PC-3 (cell line): ENCODE data around the gene SIDT2. TPM values are rescaled to one million over a fixed set of nuclear protein-coding genes. Genes with fewer than 3 reads are reported as not detected.

Experiments
- ATAC-seq: fragments of 200-7000 bp; cut with Tn5 transposase; 2 replicates; pipeline ENCODE4 v1.9.1; 2020; ENCODE audit warnings: mild to moderate bottlenecking, moderate library complexity
- BruUV-seq: library from RNA; stranded (reverse); fragments of 400-500 nt; replicated peaks from 2 replicates; lab custom pipeline; 2021; lab: Mats Ljungman, UMichigan
- CTCF ChIA-PET: fragments of 300-600 bp; sonication (Branson Sonifier 250); formaldehyde crosslinking; loops from one replicate; lab custom pipeline; 2022; ENCODE audit warnings: antibody characterized with exemption; lab: Charles Lee
- POLR2A ChIA-PET: fragments of 300-600 bp; sonication (Branson Sonifier 250); formaldehyde crosslinking; loops from one replicate; lab custom pipeline; 2022; ENCODE audit warnings: antibody characterized with exemption; ENCODE audit not compliant: unreplicated experiment; lab: Charles Lee
- DNase-seq: peaks from one replicate; pipeline ENCODE4 v3.0.0-alpha.2; 2015
- H2AFZ ChIP-seq: fragments of 300-600 bp; sonication (generic); 2 replicates; pipeline ENCODE4 v1.6.0; 2016; ENCODE audit warnings: antibody characterized with exemption, low read length
- H3F3A ChIP-seq: fragments of 300-600 bp; sonication (generic); one replicate; pipeline ENCODE4 v1.6.0; 2017; ENCODE audit warnings: antibody characterized with exemption, low read length, control low read depth, mild to moderate bottlenecking; ENCODE audit not compliant: unreplicated experiment
- H3K27ac ChIP-seq: fragments of 300-600 bp; sonication (generic); 2 replicates; pipeline ENCODE4 v1.5.1; 2016; ENCODE audit warnings: mild to moderate bottlenecking, low read length
- H3K27me3 ChIP-seq: fragments of 300-600 bp; sonication (generic); 2 replicates; pipeline ENCODE4 v1.6.1; 2016; ENCODE audit warnings: low read length, mixed read lengths
- H3K36me3 ChIP-seq: fragments of 300-600 bp; sonication (generic); 2 replicates; pipeline ENCODE4 v1.6.1; 2016; ENCODE audit warnings: low read depth, mixed run types, low read length, mixed read lengths
- H3K4me1 ChIP-seq: fragments of 300-600 bp; sonication (generic); 2 replicates; pipeline ENCODE4 v1.5.1; 2016; ENCODE audit warnings: low read length; ENCODE audit not compliant: insufficient read depth
- H3K4me2 ChIP-seq: fragments of 300-600 bp; sonication (generic); 2 replicates; pipeline ENCODE4 v1.6.0; 2016; ENCODE audit warnings: low read length
- H3K4me3 ChIP-seq: fragments of 300-600 bp; sonication (generic); 2 replicates; pipeline ENCODE4 v1.5.1; 2016; ENCODE audit warnings: mild to moderate bottlenecking, low read length, mixed read lengths
- H3K79me2 ChIP-seq: fragments of 300-600 bp; sonication (generic); 2 replicates; pipeline ENCODE4 v1.6.1; 2017; ENCODE audit warnings: low read length, mixed read lengths
- H3K9ac ChIP-seq: fragments of 300-600 bp; sonication (generic); 2 replicates; pipeline ENCODE4 v1.6.0; 2016; ENCODE audit warnings: mild to moderate bottlenecking, low read length
- H3K9me2 ChIP-seq: fragments of 300-600 bp; sonication (generic); replicated peaks from 2 replicates; pipeline ENCODE4 v1.6.1; 2016; ENCODE audit warnings: mixed run types, low read length, mixed read lengths
- H3K9me3 ChIP-seq: fragments of 300-600 bp; sonication (generic); 2 replicates; pipeline ENCODE4 v1.6.1; 2016; ENCODE audit warnings: low read length, mixed read lengths
- H4K20me1 ChIP-seq: fragments of 300-600 bp; sonication (generic); 2 replicates; pipeline ENCODE4 v1.6.1; 2016; ENCODE audit warnings: low read length, mixed read lengths
- EZH2 ChIP-seq: fragments of 300-600 bp; sonication (generic); IDR thresholded peaks from one replicate; pipeline ENCODE4 v1.6.1; 2017; ENCODE audit warnings: antibody characterized with exemption, mild to moderate bottlenecking, low read length; ENCODE audit not compliant: unreplicated experiment
- EZH2phosphoT487 ChIP-seq: fragments of 300-600 bp; sonication (generic); IDR thresholded peaks from 2 replicates; pipeline ENCODE4 v1.6.1; 2018; ENCODE audit warnings: mild to moderate bottlenecking, antibody characterized with exemption, low read length, borderline replicate concordance
- intact Hi-C: fragments of 100-400 bp; cut with micrococcal nuclease; formaldehyde crosslinking; loops from 2 replicates; pipeline ENCODE4 v1.9.0; 2023
- total RNA-seq: library from RNA; depleted of rRNA; stranded (reverse); fragments of >200 nt; gene quantifications from 2 replicates; pipeline ENCODE4 v1.2.3, GENCODE V29; 2014
- TF ChIP-seq, protein P1 (sequence below): fragments of 300-600 bp; sonication (generic); conservative IDR thresholded peaks from 2 replicates; pipeline ENCODE4 v1.5.1; 2017; ENCODE audit warnings: antibody characterized with exemption, low read depth, mild to moderate bottlenecking, low read length

SIDT2 gene
- total RNA-seq, 1 experiment from 2014 or later, result 13.6 TPM

DNA sequence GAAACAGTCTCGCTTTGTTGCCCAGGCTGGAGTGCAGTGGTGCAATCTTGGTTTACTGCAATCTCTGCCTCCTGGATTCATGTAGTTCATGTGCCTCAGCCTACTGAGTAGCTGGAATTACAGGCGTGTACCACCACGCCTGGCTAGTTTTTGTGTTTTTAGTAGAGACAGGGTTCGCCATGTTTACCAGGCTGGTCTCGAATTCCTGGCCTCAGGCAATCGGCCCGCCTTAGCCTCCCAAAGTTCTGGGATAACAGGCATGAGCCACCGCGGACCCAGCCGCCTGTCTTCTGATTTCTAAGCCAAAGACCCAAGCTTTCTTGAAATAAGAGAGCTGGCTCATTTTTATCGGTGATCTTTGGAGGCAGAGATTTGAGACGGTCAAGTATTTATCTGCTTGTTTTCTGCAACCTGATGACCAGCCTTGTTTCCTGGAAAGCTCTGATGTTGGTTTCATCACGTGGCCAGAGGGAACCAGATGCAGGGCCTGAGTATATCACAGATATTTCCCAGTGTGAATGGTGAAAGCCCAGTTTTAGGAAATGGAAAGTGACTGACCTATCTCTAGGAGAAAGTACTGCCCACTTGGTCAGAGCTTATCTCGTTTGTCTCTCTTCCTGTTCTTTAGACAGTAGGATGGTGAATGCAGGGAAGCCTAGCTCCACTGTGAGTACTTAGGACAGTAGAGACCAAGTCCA is 5.7 kb upstream of the SIDT2 start:
- peaks cover 4% of the 10 kb centered on the region for H3F3A ChIP-seq
- no peak overlapping the region for H3K27ac ChIP-seq
- no peak overlapping the region for H3K9ac ChIP-seq
- H4K20me1 ChIP-seq, result no peaks in the 10 kb centered on the region
- intact Hi-C loops, result no loop called here
- no TSS peak for BruUV-seq
- H3K9me3 ChIP-seq, result no peaks in the 10 kb centered on the region
- TF ChIP-seq, protein P1, sequence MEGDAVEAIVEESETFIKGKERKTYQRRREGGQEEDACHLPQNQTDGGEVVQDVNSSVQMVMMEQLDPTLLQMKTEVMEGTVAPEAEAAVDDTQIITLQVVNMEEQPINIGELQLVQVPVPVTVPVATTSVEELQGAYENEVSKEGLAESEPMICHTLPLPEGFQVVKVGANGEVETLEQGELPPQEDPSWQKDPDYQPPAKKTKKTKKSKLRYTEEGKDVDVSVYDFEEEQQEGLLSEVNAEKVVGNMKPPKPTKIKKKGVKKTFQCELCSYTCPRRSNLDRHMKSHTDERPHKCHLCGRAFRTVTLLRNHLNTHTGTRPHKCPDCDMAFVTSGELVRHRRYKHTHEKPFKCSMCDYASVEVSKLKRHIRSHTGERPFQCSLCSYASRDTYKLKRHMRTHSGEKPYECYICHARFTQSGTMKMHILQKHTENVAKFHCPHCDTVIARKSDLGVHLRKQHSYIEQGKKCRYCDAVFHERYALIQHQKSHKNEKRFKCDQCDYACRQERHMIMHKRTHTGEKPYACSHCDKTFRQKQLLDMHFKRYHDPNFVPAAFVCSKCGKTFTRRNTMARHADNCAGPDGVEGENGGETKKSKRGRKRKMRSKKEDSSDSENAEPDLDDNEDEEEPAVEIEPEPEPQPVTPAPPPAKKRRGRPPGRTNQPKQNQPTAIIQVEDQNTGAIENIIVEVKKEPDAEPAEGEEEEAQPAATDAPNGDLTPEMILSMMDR, result no peak
- TF ChIP-seq EZH2, result no peak
- no peak for TF ChIP-seq EZH2phosphoT487
- ATAC-seq (no peak), DNase-seq (no peak)
- no peaks in the 10 kb centered on the region for H3K9me2 ChIP-seq
- H3K36me3 ChIP-seq, result peaks cover 25% of the 10 kb centered on the region
- H3K79me2 ChIP-seq, result no peaks in the 10 kb centered on the region; the same call in 1 of the 2 replicates
- POLR2A ChIA-PET, result interaction anchor here (0.6 kb wide), 1 partner anchor 315 kb away, joined by 3 read pairs; no protein-coding TSS in a partner anchor
- H3K4me2 ChIP-seq, result no peak overlapping the region
- peaks cover 8% of the 10 kb centered on the region for H3K4me1 ChIP-seq
- CTCF ChIA-PET, result no interaction called here
- H3K4me3 ChIP-seq, result no peak overlapping the region
- H3K27me3 ChIP-seq, result no peaks in the 10 kb centered on the region
- no peak overlapping the region for H2AFZ ChIP-seq

DNA sequence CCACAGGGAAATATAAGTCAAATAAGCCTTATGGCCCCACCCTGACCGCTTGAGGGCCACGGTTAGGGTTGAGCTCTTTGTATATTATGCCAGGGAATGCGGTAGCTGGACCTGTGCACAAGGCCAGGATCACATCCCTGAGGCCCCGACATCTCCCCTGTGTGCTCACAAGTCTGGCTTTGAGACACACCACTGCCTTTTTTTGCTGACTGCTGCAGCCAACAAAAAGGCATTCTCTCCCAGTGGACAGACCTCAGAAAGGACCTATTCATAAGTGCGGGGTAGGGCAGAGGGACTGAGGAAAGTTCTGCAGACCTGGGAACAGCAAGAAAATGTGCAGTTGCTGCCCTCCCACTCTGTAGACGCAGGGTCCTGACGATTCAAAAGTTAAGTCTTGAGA is 3.4 kb upstream of the SIDT2 start:
- H2AFZ ChIP-seq, result no peak overlapping the region
- H3K4me3 ChIP-seq, result no peak overlapping the region
- no peaks in the 10 kb centered on the region for H3K27me3 ChIP-seq
- no peaks in the 10 kb centered on the region for H3K79me2 ChIP-seq
- H3K27ac ChIP-seq, result no peak overlapping the region
- no peaks in the 10 kb centered on the region for H4K20me1 ChIP-seq
- ChIA-PET POLR2A (no interaction called here), CTCF (no interaction called here)
- DNase-seq (no peak), ATAC-seq (no peak)
- peaks cover 9% of the 10 kb centered on the region for H3K36me3 ChIP-seq
- BruUV-seq, result no TSS peak
- intact Hi-C loops, result loop anchor here (5.0 kb wide), 1 partner anchor 33 kb away; the partner anchor contains the start of gene PAFAH1B2
- no peak overlapping the region for H3K9ac ChIP-seq
- H3K9me3 ChIP-seq, result no peaks in the 10 kb centered on the region
- no peak overlapping the region for H3K4me2 ChIP-seq
- peaks cover 4% of the 10 kb centered on the region for H3F3A ChIP-seq
- peaks cover 23% of the 10 kb centered on the region for H3K4me1 ChIP-seq
- TF ChIP-seq, protein P1, result no peak
- TF ChIP-seq EZH2phosphoT487 (no peak), EZH2 (no peak)
- no peaks in the 10 kb centered on the region for H3K9me2 ChIP-seq

DNA sequence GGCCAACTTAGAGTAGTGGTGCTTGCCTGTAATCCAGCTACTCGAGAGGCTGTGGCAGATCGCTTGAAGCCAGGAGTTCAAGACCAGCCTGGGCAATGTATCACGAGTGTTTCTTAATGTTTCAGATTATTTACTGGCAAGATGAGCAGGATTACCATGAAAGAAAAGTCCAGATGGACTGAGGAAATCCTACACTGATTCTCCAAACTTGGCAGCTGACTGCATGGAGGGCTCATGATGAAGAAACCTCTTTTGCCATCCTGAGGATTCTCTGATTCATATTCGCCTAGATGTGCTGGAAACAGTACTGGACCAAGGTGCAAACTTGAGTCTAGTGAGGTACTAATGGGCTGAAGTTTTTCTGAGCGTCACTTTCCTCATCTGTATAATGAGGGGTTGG is 2.8 kb upstream of the SIDT2 start:
- TF ChIP-seq, protein P1, result no peak
- TF ChIP-seq EZH2 (no peak), EZH2phosphoT487 (no peak)

More for the DNA sequence above, 2.8 kb upstream of the SIDT2 start:
- Histone ChIP-seq H3K27me3 (no peaks in the 10 kb centered on the region), H3K9ac (no peak overlapping the region), H3K36me3 (peaks cover 4% of the 10 kb centered on the region), H3K4me3 (no peak overlapping the region), H3K4me2 (no peak overlapping the region), H4K20me1 (no peaks in the 10 kb centered on the region), H2AFZ (no peak overlapping the region), H3K27ac (no peak overlapping the region), H3K9me2 (no peaks in the 10 kb centered on the region), H3K4me1 (peaks cover 24% of the 10 kb centered on the region), H3K79me2 (no peaks in the 10 kb centered on the region), H3K9me3 (no peaks in the 10 kb centered on the region), H3F3A (peaks cover 4% of the 10 kb centered on the region)
- DNase-seq (no peak), ATAC-seq (no peak)
- intact Hi-C loops, result loop anchor here (5.0 kb wide), 1 partner anchor 33 kb away; the partner anchor contains the start of gene PAFAH1B2
- CTCF ChIA-PET, result no interaction called here
- no TSS peak for BruUV-seq
- POLR2A ChIA-PET, result no interaction called here
